HEK293 (cell line): ENCODE measurements around the gene HERC2.

Experiments
- CTCF ChIA-PET: fragments of 350-600 bp; formaldehyde crosslinking; extraction: SDS; loops from one replicate; lab custom pipeline; 2021; ENCODE audit warnings: antibody characterized with exemption; lab: Yijun Ruan, JAX
- POLR2A ChIA-PET: fragments of 300-600 bp; formaldehyde crosslinking; extraction: SDS; loops from one replicate; lab custom pipeline; 2020; ENCODE audit warnings: antibody characterized with exemption, inconsistent platforms; lab: Yijun Ruan, JAX
- H3K27ac ChIP-seq: fragments of 200-500 bp; sonication (Bioruptor generic); 2 replicates; pipeline ENCODE4 v1.5.1; 2014; ENCODE audit warnings: low read depth, low read length, control low read depth, inconsistent platforms; ENCODE audit errors: extremely low read depth
- H3K36me3 ChIP-seq, 2 experiments: fragments of 200-500 bp in 1 of 2; sonication (Bioruptor generic) in 1 of 2; 1 replicate in 1 of 2; 2 replicates in 1 of 2; pipeline ENCODE4 v1.5.1; 2014 to 2017; ENCODE audit warnings: inconsistent platforms in 2 of 2, low read length in 2 of 2; ENCODE audit not compliant: control insufficient read depth in 2 of 2, insufficient read depth in 1 of 2
- H3K4me1 ChIP-seq: fragments of 200-500 bp; sonication (Bioruptor generic); 2 replicates; pipeline ENCODE4 v1.5.1; 2014; ENCODE audit warnings: mild to moderate bottlenecking, low read length, inconsistent platforms; ENCODE audit not compliant: control insufficient read depth, insufficient read depth
- H3K4me3 ChIP-seq: 2 replicates; pipeline ENCODE4 v1.5.1; 2011; ENCODE audit warnings: low read depth, mild to moderate bottlenecking, control low read depth, low read length, moderate library complexity
- H3K9me3 ChIP-seq: fragments of 200-500 bp; sonication (Bioruptor generic); 2 replicates; pipeline ENCODE4 v1.5.1; 2014; ENCODE audit warnings: low read depth, low read length, inconsistent platforms; ENCODE audit not compliant: control insufficient read depth, insufficient read depth
- BCL11A ChIP-seq: fragments of 450-650 bp; formaldehyde crosslinking; IDR thresholded peaks from 2 replicates; pipeline ENCODE4 v1.5.1; 2016; ENCODE audit warnings: low read depth, missing biosample characterization, missing genetic modification characterization
- EGR2 ChIP-seq: fragments of 450-650 bp; formaldehyde crosslinking; IDR thresholded peaks from 2 replicates; pipeline ENCODE4 v1.5.1; 2016; ENCODE audit warnings: low read depth, missing biosample characterization, missing genetic modification characterization
- HOXC10 ChIP-seq: sonication (generic); formaldehyde crosslinking; IDR thresholded peaks from 2 replicates; pipeline ENCODE4 v1.8.1; 2023; ENCODE audit warnings: mild to moderate bottlenecking, missing genetic modification reagents
- KLF10 ChIP-seq: fragments of 450-650 bp; IDR thresholded peaks from 2 replicates; pipeline ENCODE4 v1.5.1; 2018; ENCODE audit warnings: missing biosample characterization, mild to moderate bottlenecking, missing genetic modification characterization
- SALL2 ChIP-seq: fragments of 450-650 bp; formaldehyde crosslinking; IDR thresholded peaks from 2 replicates; pipeline ENCODE4 v1.5.0; 2017; ENCODE audit warnings: missing biosample characterization, mild to moderate bottlenecking, missing genetic modification characterization, borderline replicate concordance
- ZFHX2 ChIP-seq: fragments of 450-650 bp; formaldehyde crosslinking; conservative IDR thresholded peaks from 2 replicates; pipeline ENCODE4 v1.5.1; 2016; ENCODE audit warnings: missing biosample characterization, missing genetic modification characterization
- ZFP37 ChIP-seq: fragments of 450-650 bp; formaldehyde crosslinking; IDR thresholded peaks from 2 replicates; pipeline ENCODE4 v1.5.1; 2016; ENCODE audit warnings: missing biosample characterization, missing genetic modification characterization
- ZNF175 ChIP-seq: fragments of 450-650 bp; formaldehyde crosslinking; IDR thresholded peaks from 2 replicates; pipeline ENCODE4 v1.5.1; 2016; ENCODE audit warnings: missing biosample characterization, missing genetic modification characterization
- ZNF23 ChIP-seq: fragments of 450-650 bp; formaldehyde crosslinking; IDR thresholded peaks from 2 replicates; pipeline ENCODE4 v1.5.1; 2016; ENCODE audit warnings: missing biosample characterization, missing genetic modification characterization, borderline replicate concordance
- ZNF513 ChIP-seq: fragments of 450-650 bp; IDR thresholded peaks from 2 replicates; pipeline ENCODE4 v1.5.1; 2018; ENCODE audit warnings: missing biosample characterization, missing genetic modification characterization
- ZNF518A ChIP-seq: fragments of 450-650 bp; formaldehyde crosslinking; conservative IDR thresholded peaks from 2 replicates; pipeline ENCODE4 v1.5.1; 2016; ENCODE audit warnings: low read depth, missing biosample characterization, missing genetic modification characterization
- ZNF544 ChIP-seq: fragments of 450-650 bp; formaldehyde crosslinking; IDR thresholded peaks from 2 replicates; pipeline ENCODE4 v1.5.0; 2017; ENCODE audit warnings: missing biosample characterization, missing genetic modification characterization
- ZNF571 ChIP-seq: fragments of 450-650 bp; formaldehyde crosslinking; IDR thresholded peaks from 2 replicates; pipeline ENCODE4 v1.5.0; 2017; ENCODE audit warnings: missing biosample characterization, missing genetic modification characterization
- ZNF704 ChIP-seq: fragments of 450-650 bp; formaldehyde crosslinking; IDR thresholded peaks from 2 replicates; pipeline ENCODE4 v1.5.1; 2016; ENCODE audit warnings: missing biosample characterization, missing genetic modification characterization

The HERC2 gene

GRCh38 chr15:28110481-28110881, 211.5 kb downstream of the HERC2 start:
- Histone ChIP-seq H3K9me3 (no peaks in the 10 kb centered on the region), H3K4me1 (no peaks in the 10 kb centered on the region), H3K27ac (no peak overlapping the region), H3K36me3 (peaks cover 0 to 46% of the 10 kb centered on the region in 2 experiments; a peak in 1 of 3 replicates), H3K4me3 (no peak overlapping the region)
- TF ChIP-seq HOXC10 (CRISPR knock-in tag) = no peak
- TF ChIP-seq ZNF704 (tag by site-specific recombination) = no peak
- TF ChIP-seq BCL11A (tag by site-specific recombination) = no peak
- TF ChIP-seq ZNF513 (tag by site-specific recombination) = no peak
- no peak for TF ChIP-seq ZNF544
- no peak for TF ChIP-seq EGR2 (tag by site-specific recombination)
- no peak for TF ChIP-seq ZFP37 (tag by site-specific recombination)
- TF ChIP-seq ZNF518A (tag by site-specific recombination) = no peak
- ChIA-PET CTCF (interaction anchor here (0.6 to 0.7 kb wide), 2 partner anchors 16 to 1094 kb away, joined by 3 read pairs; no protein-coding TSS in a partner anchor), POLR2A (no interaction called here)

GRCh38 chr15:28109626-28110455, 212.1 kb downstream of the HERC2 start:
- no peaks in the 10 kb centered on the region for H3K4me1 ChIP-seq
- no peak for TF ChIP-seq ZNF571 (tag by site-specific recombination)
- TF ChIP-seq ZFHX2 (tag by site-specific recombination) = no peak
- no peak for TF ChIP-seq ZNF175 (tag by site-specific recombination)
- TF ChIP-seq ZNF23 (tag by site-specific recombination) = no peak
- TF ChIP-seq SALL2 = no peak
- no peak for TF ChIP-seq KLF10 (tag by site-specific recombination)
- no peaks in the 10 kb centered on the region for H3K9me3 ChIP-seq
- H3K27ac ChIP-seq = no peak overlapping the region
- H3K4me3 ChIP-seq = no peak overlapping the region
- POLR2A ChIA-PET = no interaction called here
- CTCF ChIA-PET = interaction anchor here (0.6 kb wide), 2 partner anchors 768 to 1093 kb away, joined by 3 read pairs; no protein-coding TSS in a partner anchor
- peaks cover 0 to 41% of the 10 kb centered on the region in 2 experiments; a peak in 1 of 3 replicates for H3K36me3 ChIP-seq
